HG03025 (cell line): ENCODE data around the gene CLASP1.

Experiments
- ATAC-seq: cut with Tn5 transposase; IDR thresholded peaks from one replicate; pipeline ENCODE4 v1.9.1; 2021; ENCODE audit warnings: mild to moderate bottlenecking, moderate library complexity; ENCODE audit not compliant: unreplicated experiment, low FRiP score

Gene CLASP1

DNA sequence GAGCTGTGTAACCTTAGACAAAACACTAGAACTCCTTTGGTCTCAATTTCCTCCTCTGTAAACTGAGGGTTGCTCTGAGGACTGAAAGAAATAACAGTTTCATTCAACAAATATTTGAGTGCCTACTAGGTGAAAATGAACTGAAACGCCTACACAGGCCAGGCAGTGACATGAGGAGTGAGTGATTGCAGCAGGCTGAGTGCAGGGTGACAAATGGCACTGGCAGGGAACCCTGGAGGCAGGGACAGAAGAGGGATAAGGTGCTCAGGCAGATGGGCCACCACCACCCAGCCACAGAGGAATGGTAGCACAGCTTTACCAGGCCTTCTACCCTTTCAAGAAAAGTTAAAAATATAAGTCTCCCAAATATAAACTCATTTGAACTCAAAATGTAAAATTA, 130.1 kb downstream of the CLASP1 start:
- ATAC-seq: no peak

- ATAC-seq: no peak
These were observed 135.5 kb downstream of the CLASP1 start for GRCh38 chr2:121513597-121514333.

- no peak for ATAC-seq
These were observed 138.4 kb downstream of the CLASP1 start for GRCh38 chr2:121510857-121511256.

DNA sequence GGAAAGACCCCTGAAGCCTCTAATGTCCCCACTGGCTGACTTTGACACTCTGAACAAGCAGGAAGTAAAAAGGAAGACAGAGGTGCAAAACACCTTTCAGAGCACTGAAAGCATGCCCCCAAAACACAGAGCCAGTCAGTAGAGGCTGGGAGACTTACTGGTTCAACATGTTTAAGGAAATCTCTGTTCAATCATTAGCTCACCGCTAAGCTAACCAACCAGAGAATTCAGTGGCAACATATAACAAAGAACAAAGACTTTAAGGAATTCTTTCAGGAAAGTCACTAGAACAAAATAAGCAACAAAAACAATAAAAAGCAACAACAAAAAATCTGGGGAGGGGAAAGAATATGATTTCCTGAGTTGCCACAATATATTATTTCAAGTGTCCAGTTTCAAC, 142.6 kb downstream of the CLASP1 start:
- no peak for ATAC-seq

DNA sequence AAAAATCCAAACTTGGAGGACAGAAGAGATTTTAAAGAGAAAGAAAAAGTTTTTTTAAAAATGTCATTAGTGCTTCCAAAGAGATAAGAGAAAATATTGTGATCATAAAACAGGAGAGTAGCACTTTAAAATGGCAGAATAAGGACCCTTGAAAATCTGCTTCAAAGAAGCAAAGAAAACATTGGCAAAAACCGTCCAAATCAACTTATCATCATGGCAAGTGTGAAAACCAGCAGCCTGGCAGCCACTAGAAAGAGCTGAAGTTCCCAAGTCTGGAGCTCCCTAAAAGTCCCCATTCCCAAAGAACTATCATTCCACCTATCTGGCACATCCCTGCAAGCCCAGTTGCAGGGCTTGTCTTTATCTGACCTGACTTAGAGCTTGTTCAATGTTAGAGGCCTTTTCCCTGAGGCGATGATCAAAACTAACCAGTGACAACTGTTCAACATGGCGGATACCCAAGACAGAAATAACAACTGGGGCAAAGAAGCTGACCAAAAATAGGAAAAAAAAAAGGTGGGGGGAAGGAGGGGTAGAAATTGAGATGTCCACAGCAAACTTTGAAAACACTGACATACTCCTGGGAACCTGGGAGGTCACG, 143.2 kb downstream of the CLASP1 start:
- ATAC-seq: no peak

DNA sequence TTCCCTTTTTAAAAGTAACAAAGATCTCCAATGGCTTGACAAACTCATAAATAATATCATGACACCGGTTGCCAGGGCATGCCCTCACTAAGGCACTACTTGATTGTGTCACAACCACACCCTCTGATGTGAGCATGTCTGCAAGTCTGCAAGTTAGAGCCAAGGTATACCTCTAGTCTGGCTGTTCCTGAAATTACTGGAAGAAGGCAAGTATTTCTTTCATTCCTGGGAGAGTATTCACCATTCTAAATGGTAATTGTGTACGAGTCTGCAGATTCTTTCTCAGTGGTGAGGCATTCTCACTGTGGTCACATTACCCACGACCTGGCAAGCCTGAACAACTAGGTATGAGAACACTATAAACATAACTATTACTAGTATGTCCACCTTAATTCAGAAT, 144.3 kb downstream of the CLASP1 start:
- no peak for ATAC-seq

- ATAC-seq: no peak
These were observed 144.9 kb downstream of the CLASP1 start for GRCh38 chr2:121504316-121504715.

- ATAC-seq: no peak
These were observed 146.5 kb downstream of the CLASP1 start for GRCh38 chr2:121502781-121503180.

DNA sequence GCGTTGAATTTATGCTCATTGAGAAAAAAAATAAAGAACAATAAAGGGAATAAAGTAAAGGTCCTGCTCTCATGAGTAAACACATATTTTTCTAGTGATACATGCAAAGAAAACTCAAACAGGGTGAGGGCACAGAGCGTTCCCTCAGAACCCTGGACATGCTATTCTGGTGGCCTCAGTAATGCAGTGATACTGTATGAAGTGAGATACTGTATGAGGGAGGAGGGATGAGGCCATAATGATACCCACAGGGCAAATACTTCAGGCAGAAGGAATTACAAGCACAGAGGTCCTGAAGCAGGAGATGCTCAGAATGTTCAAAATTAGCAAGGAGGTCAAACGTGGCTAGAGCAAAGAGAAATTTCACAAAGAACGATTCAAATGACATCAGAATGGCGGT, 147.0 kb downstream of the CLASP1 start:
- no peak for ATAC-seq

DNA sequence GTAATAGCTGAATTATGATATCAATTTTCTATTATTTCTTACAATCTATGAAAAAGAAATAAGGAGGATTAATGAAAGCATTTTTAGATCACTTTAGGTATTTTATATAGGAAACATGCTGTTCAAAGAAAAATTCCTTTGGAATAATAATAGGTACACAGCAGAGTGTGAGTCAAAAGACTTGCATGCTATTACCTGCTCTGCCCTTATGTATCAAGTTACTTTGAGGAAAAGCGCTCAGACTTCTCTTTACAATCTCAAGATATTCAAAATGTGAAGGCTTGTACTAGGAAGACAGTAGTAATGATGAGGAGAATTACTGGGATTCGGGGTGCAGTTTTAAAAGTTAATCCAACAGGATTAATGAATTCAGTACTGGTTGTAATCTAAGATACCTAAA, 147.7 kb downstream of the CLASP1 start:
- no peak for ATAC-seq

- ATAC-seq: no peak
These were observed 148.2 kb downstream of the CLASP1 start for GRCh38 chr2:121501031-121501430.

DNA sequence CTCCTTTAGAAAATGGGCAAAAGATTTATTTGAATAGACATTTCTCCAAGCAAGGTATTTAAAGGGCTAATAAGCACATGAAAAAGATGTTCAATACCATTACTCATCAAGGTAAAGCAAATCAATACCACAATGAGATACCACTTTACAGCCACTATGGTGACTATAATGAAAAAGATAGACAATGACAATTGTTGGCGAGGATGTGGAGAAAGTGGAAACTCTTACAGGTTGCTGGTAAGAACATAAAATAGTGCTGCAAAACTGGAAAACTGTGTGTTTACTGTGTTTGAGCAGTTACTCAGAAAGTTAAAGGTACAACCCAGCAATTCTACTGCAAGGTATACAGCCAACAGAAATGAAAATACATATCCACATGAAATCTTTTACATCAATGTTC, 150.5 kb downstream of the CLASP1 start:
- no peak for ATAC-seq

GRCh38 chr2:121492409-121492808, 156.9 kb downstream of the CLASP1 start:
- ATAC-seq: no peak

DNA sequence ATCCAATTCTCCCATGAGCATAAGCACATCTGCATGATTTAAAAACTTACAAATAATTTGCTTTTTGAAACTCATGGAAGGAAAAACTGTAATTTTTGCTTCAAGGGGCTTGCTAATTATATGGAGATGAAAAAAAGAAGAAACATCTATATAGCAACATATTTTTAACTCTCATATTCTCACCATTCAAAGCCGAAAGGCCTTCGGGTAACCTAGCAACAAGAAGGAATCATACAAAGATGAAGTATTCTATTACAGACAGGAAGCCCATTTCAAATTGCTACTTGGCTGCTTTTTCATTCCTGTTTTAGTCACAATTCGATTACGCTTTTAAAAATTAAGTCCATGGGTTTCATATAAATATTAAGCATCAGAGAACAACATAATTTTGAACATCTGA, 157.7 kb downstream of the CLASP1 start:
- no peak for ATAC-seq

DNA sequence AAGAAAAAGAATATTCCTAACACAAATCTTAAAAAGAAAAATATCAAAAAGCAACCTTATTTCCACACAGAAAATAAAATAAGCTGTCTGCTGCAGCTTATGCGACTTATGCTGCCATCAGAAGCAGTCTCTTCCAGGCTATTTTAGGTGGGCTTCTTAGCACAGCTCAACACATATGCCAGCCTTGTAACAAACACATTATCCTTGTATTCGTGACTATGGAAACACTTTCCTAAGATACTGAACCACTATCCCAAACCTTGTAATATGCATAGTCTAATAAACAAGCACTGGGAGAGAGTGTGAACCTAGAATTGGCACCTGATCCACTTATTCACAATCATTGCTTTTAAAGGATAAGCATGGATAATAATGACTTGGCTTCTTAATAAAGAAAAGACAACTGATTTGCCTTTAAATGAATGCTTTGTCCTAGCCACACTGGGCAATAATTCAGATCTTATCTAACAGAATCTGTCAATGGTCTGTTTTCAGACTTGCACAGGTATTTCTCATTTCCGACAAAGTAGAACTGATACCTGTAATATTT, 158.6 kb downstream of the CLASP1 start:
- ATAC-seq: no peak

DNA sequence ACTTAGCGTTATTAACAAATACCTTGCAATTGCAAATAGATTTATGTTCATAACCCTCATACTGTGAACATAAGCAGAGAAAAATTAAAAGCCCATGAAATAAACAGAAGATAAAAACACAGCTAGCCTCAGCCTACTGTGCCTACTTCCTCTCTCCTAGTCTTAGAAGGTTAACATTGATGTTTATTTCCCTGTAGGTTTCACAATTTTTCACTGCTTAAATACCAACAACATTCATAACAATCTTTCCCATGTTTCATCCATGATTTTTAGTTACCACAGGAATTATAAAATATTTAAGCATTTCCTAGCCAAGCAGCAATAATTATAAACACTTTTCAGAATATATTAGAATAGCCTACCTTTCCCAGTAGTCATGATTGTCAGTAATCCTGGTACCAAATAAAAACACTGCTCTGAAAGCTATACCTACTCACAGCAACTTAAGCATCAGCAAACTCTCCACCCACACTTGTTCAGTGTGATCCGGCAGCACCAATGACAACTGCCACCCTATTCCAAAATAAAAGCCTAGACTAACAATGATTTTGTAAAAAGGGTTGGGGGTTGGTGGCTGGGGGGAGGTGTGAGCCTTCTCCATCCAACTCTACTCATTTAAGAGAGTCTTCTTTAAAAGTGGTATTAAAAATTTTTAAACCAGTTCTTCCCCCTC, 159.2 kb downstream of the CLASP1 start:
- ATAC-seq: no peak

DNA sequence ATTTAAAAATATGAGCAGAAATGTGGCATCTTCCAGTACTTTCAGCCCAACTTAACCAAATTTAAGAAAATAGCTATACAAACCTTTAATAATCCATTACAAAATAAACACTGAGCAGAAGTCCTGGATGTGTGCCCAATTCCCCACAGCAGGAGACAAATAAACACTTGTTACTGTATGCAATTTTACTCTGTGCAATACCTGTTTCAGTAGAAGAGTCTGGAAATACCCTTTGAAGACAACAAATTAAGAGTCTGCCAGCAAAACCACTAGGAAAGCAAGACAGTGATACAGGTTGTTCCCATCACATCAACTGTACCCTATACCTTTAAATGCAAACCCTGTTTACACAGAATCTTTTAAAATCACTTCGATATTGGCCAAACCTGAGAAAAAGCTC, 160.0 kb downstream of the CLASP1 start:
- no peak for ATAC-seq

GRCh38 chr2:121486191-121486790, 163.0 kb downstream of the CLASP1 start:
- ATAC-seq: no peak

GRCh38 chr2:121485039-121485438, 164.2 kb downstream of the CLASP1 start:
- ATAC-seq: no peak

DNA sequence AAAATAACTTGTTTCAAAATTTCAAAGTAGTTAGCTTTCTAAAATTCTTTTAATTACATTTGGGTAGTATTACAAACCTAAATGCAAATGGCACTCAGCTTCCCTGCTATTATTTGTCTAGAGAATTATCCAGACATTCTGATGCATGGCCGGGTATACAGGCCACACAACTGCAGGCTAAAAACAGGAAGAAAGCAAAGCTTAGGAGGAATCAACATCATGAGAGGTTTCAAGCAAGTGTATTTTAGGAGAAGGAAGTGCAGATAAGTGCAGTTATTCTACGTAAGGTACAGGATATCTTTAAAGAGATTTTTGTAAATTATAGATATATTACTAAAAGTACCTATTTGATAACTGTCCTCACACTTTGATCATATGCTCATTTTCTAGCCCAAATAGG, 165.4 kb downstream of the CLASP1 start:
- ATAC-seq: no peak

- ATAC-seq: no peak
These were observed 166.2 kb downstream of the CLASP1 start for GRCh38 chr2:121483021-121483420.
